Bronchial epithelial cell (primary cell): ENCODE measurements around the gene DLGAP1. TPM values are rescaled to one million over a fixed set of nuclear protein-coding genes. Genes with fewer than 3 reads are reported as not detected.
A peak's percentile ranks its signal among the peaks of the same experiment; 100 is the strongest.

ENCODE experiments used
- DNase-seq: peaks from one replicate; pipeline ENCODE4 v3.0.0-alpha.2; 2010; ENCODE audit warnings: low read depth
- FAIRE-seq: peaks from 2 replicates; lab custom pipeline; 2011; peaks lifted over from hg19 to GRCh38; lab: Jason Lieb, UNC
- H3K27me3 ChIP-seq: 2 replicates; pipeline ENCODE4 v1.5.1; 2011; ENCODE audit warnings: low read length; ENCODE audit not compliant: control insufficient read depth, insufficient read depth
- H3K36me3 ChIP-seq: 2 replicates; pipeline ENCODE4 v1.5.1; 2011; ENCODE audit warnings: low read length; ENCODE audit not compliant: control insufficient read depth, insufficient read depth
- H3K4me3 ChIP-seq: 2 replicates; pipeline ENCODE4 v1.5.1; 2011; ENCODE audit warnings: mild to moderate bottlenecking, low read depth, low read length, control low read depth
- CTCF ChIP-seq: IDR thresholded peaks from 2 replicates; pipeline ENCODE4 v1.5.1; 2011; ENCODE audit warnings: mild to moderate bottlenecking, moderate library complexity, low read length, control low read depth, inconsistent platforms; ENCODE audit not compliant: insufficient read depth, severe bottlenecking
- total RNA-seq: library from RNA; depleted of rRNA; stranded (reverse); fragments of >200 nt; gene quantifications from 2 replicates; pipeline ENCODE4 v1.2.1, GENCODE V29; 2014

DLGAP1 gene
- total RNA-seq, 1 donor from 2014 or later: not detected

- Histone ChIP-seq H3K36me3 (no peaks in the 10 kb centered on the region), H3K27me3 (no peaks in the 10 kb centered on the region), H3K4me3 (no peak overlapping the region)
- TF ChIP-seq CTCF: peak; percentile 29
- FAIRE-seq (no peak), DNase-seq (peak; percentile 70)
Observed at GRCh38 chr18:3773303-3773702, 681.8 kb downstream of the DLGAP1 start.

- TF ChIP-seq CTCF: peak; percentile 96
- Histone ChIP-seq H3K27me3 (no peaks in the 10 kb centered on the region), H3K4me3 (peak overlapping the region; percentile 11), H3K36me3 (no peaks in the 10 kb centered on the region)
- FAIRE-seq (no peak), DNase-seq (peak; percentile 89)
Observed at GRCh38 chr18:3771121-3771971, 683.8 kb downstream of the DLGAP1 start.

- no peaks in the 10 kb centered on the region for H3K36me3 ChIP-seq
- no peak overlapping the region for H3K4me3 ChIP-seq
- DNase-seq (no peak), FAIRE-seq (no peak)
- no peak for TF ChIP-seq CTCF
- no peaks in the 10 kb centered on the region for H3K27me3 ChIP-seq
Observed at GRCh38 chr18:3761266-3761665, 693.8 kb downstream of the DLGAP1 start.

GRCh38 chr18:3760741-3761140 lies 694.4 kb downstream of the DLGAP1 start:
- Histone ChIP-seq H3K36me3 (no peaks in the 10 kb centered on the region), H3K4me3 (no peak overlapping the region), H3K27me3 (no peaks in the 10 kb centered on the region)
- DNase-seq (no peak), FAIRE-seq (no peak)
- TF ChIP-seq CTCF: no peak

- Histone ChIP-seq H3K4me3 (no peak overlapping the region), H3K27me3 (no peaks in the 10 kb centered on the region), H3K36me3 (no peaks in the 10 kb centered on the region)
- no peak for TF ChIP-seq CTCF
- DNase-seq (no peak), FAIRE-seq (no peak)
Observed at GRCh38 chr18:3759099-3759498, 696.0 kb downstream of the DLGAP1 start.

GRCh38 chr18:3758531-3758930 lies 696.6 kb downstream of the DLGAP1 start:
- no peak for FAIRE-seq

More at GRCh38 chr18:3758531-3758930, 696.6 kb downstream of the DLGAP1 start:
- H3K4me3 ChIP-seq: no peak overlapping the region
- peak; percentile 83 for DNase-seq
- no peaks in the 10 kb centered on the region for H3K36me3 ChIP-seq
- TF ChIP-seq CTCF: no peak
- H3K27me3 ChIP-seq: no peaks in the 10 kb centered on the region
